Measurements from ENCODE around the gene PDZD2. TPM values are rescaled to one million over a fixed set of nuclear protein-coding genes. Genes with fewer than 3 reads are reported as not detected.

PDZD2 gene
- total RNA-seq, 1 experiment from 2014 or later: 0.37 TPM

DNA sequence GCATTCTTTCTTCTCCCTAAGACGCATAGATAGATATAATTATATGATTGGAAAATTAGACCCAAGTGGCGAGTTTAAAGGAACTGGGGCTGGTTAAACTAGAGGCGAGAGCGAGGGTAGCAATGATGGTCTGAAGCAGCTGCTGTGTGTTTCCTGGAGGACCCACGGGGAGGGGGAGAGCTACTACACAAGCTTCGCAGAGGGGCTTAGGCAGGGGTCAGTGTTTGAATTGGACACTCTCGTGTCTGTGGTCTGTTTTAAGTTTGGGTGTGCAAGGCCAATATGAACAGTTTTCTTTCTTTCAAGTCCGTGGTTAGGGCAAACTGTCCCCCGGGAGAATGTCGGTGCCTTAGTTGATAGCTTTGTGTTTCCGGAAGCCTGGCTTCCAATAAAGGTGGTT lies 43.1 kb downstream of the PDZD2 start (continued):
- TF ChIP-seq, protein P1, sequence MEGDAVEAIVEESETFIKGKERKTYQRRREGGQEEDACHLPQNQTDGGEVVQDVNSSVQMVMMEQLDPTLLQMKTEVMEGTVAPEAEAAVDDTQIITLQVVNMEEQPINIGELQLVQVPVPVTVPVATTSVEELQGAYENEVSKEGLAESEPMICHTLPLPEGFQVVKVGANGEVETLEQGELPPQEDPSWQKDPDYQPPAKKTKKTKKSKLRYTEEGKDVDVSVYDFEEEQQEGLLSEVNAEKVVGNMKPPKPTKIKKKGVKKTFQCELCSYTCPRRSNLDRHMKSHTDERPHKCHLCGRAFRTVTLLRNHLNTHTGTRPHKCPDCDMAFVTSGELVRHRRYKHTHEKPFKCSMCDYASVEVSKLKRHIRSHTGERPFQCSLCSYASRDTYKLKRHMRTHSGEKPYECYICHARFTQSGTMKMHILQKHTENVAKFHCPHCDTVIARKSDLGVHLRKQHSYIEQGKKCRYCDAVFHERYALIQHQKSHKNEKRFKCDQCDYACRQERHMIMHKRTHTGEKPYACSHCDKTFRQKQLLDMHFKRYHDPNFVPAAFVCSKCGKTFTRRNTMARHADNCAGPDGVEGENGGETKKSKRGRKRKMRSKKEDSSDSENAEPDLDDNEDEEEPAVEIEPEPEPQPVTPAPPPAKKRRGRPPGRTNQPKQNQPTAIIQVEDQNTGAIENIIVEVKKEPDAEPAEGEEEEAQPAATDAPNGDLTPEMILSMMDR (IDR thresholded peaks at IDR 0.05 in 2 of 3, conservative IDR thresholded peaks at IDR 0.05 in 1 of 3; ENCODE audit: borderline replicate concordance in 1 of 3, insufficient read depth in 1 of 3, low read depth in 2 of 3, low read length in 2 of 3): no peak
- TF ChIP-seq SRF (IDR thresholded peaks at IDR 0.05; ENCODE audit: low read depth) (no peak), EZH2 (IDR thresholded peaks at IDR 0.05) (no peak), POLR2AphosphoS5 (IDR thresholded peaks at IDR 0.05; ENCODE audit: low read depth, low read length) (no peak), CEBPB (IDR thresholded peaks at IDR 0.05; ENCODE audit: low read depth) (no peak), SP1 (IDR thresholded peaks at IDR 0.05; ENCODE audit: low read depth) (no peak), EZH2phosphoT487 (IDR thresholded peaks at IDR 0.05; ENCODE audit: borderline replicate concordance) (no peak)
- TF ChIP-seq, protein P2, sequence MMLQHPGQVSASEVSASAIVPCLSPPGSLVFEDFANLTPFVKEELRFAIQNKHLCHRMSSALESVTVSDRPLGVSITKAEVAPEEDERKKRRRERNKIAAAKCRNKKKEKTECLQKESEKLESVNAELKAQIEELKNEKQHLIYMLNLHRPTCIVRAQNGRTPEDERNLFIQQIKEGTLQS (IDR thresholded peaks at IDR 0.05): no peak

DNA sequence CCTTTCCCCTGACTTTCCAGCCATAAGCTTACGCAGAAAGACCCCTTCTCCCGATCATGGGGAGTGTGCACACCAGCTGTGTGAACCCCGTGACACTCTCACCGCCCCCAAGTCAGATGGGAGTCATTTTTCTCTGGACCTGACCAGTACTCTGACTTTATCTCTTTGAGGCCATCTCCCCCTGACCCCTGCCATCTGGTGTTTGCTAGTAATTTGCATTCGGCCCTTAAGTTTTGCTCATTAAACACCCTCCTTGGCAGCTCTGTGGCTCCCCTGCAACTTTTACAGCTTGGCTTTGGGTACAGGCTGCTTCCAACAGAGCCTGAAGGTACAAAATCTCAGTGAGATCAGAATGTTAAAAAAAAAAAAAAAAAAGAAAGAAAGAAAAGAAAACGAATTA lies 43.9 kb downstream of the PDZD2 start:
- RAD21 ChIA-PET (ENCODE audit: low non-redundant PET in 1 of 2, low total read pairs in 2 of 2, uncharacterized antibody in 2 of 2, unreplicated experiment in 2 of 2): no interaction called here
- CTCF ChIA-PET: no interaction called here

More for the DNA sequence above, 43.9 kb downstream of the PDZD2 start:
- POLR2A ChIA-PET: no interaction called here
- H3K27ac ChIP-seq (ENCODE audit: low read depth, low read length): no peak overlapping the region
- DNase-seq (ENCODE audit: low read depth, low spot score) (no peak), ATAC-seq (no peak)
- no peaks in the 10 kb centered on the region for H4K20me1 ChIP-seq (ENCODE audit: insufficient read depth)
- no peaks in the 10 kb centered on the region for H3K79me2 ChIP-seq (ENCODE audit: insufficient read depth, low read length)
- no peak overlapping the region for H2AFZ ChIP-seq (ENCODE audit: low read depth, low read length, poor library complexity, severe bottlenecking)
- peaks cover 18% of the 10 kb centered on the region for H3K27me3 ChIP-seq (ENCODE audit: insufficient read depth, low read length)
- H3K4me2 ChIP-seq (ENCODE audit: low read length): no peak overlapping the region
- no peaks in the 10 kb centered on the region for H3K36me3 ChIP-seq (ENCODE audit: control insufficient read depth in 1 of 2, insufficient read depth in 2 of 2, low read length in 2 of 2)
- no peak overlapping the region for H3K9ac ChIP-seq (ENCODE audit: low read length)
- H3K4me3 ChIP-seq (replicated peaks in 1 of 2; ENCODE audit: low read depth in 1 of 2, low read length in 2 of 2): no peak overlapping the region
- no peaks in the 10 kb centered on the region for H3K9me2 ChIP-seq (ENCODE audit: insufficient read depth)
- BruUV-seq (replicated peaks): no TSS peak
- H3K4me1 ChIP-seq (ENCODE audit: control insufficient read depth in 1 of 2, insufficient read depth in 2 of 2, low read length in 2 of 2): no peaks in the 10 kb centered on the region
- no peaks in the 10 kb centered on the region for H3K9me3 ChIP-seq (ENCODE audit: control insufficient read depth in 1 of 2, insufficient read depth in 1 of 2, low read depth in 1 of 2, low read length in 2 of 2)
- TF ChIP-seq, protein P1 (IDR thresholded peaks at IDR 0.05 in 2 of 3, conservative IDR thresholded peaks at IDR 0.05 in 1 of 3; ENCODE audit: borderline replicate concordance in 1 of 3, insufficient read depth in 1 of 3, low read depth in 2 of 3, low read length in 2 of 3): no peak
- TF ChIP-seq ZFX (IDR thresholded peaks at IDR 0.05): no peak
- intact Hi-C loops (cut with micrococcal nuclease): no loop called here
